GM12878 (cell line): ENCODE results near the gene MIEN1. TPM values are rescaled to one million over a fixed set of nuclear protein-coding genes. Genes with fewer than 3 reads are reported as not detected.

Experiments
- FOXM1 ChIP-seq: IDR thresholded peaks from 2 replicates; pipeline ENCODE4 v1.6.1; 2012; ENCODE audit warnings: low read depth, mild to moderate bottlenecking, inconsistent platforms, low read length, moderate library complexity
- HDGF ChIP-seq: fragments of 450-650 bp; IDR thresholded peaks from 2 replicates; pipeline ENCODE4 v1.6.1; 2016; ENCODE audit warnings: antibody characterized with exemption
- HSF1 ChIP-seq: fragments of 150-350 bp; IDR thresholded peaks from 2 replicates; pipeline ENCODE4 v1.6.1; 2014; ENCODE audit warnings: mild to moderate bottlenecking, low read depth, low read length
- MLLT1 ChIP-seq: fragments of 450-650 bp; IDR thresholded peaks from 2 replicates; pipeline ENCODE4 v1.6.1; 2016; ENCODE audit warnings: mild to moderate bottlenecking
- NFXL1 ChIP-seq: fragments of 450-650 bp; IDR thresholded peaks from 2 replicates; pipeline ENCODE4 v1.6.1; 2017; ENCODE audit warnings: antibody characterized with exemption, mild to moderate bottlenecking, borderline replicate concordance
- NR2C1 ChIP-seq: fragments of 450-650 bp; IDR thresholded peaks from 2 replicates; pipeline ENCODE4 v1.6.1; 2017; ENCODE audit warnings: antibody characterized with exemption, mild to moderate bottlenecking, moderate library complexity
- PAX5 ChIP-seq: IDR thresholded peaks from 2 replicates; pipeline ENCODE4 v1.6.1; 2011; ENCODE audit warnings: low read depth, low read length, borderline replicate concordance
- PKNOX1 ChIP-seq: fragments of 450-650 bp; IDR thresholded peaks from 2 replicates; pipeline ENCODE4 v1.6.1; 2016; ENCODE audit warnings: mild to moderate bottlenecking
- RAD51 ChIP-seq: fragments of 450-650 bp; IDR thresholded peaks from 2 replicates; pipeline ENCODE4 v1.6.1; 2016; ENCODE audit warnings: moderate library complexity, mild to moderate bottlenecking, inconsistent platforms
- SMAD1 ChIP-seq: fragments of 450-650 bp; IDR thresholded peaks from 2 replicates; pipeline ENCODE4 v1.6.1; 2018; ENCODE audit warnings: mild to moderate bottlenecking, low read depth; ENCODE audit not compliant: partially characterized antibody
- STAT3 ChIP-seq: IDR thresholded peaks from 2 replicates; pipeline ENCODE4 v1.6.1; 2011; ENCODE audit warnings: low read depth, low read length, improper control_type of control experiment
- TCF3 ChIP-seq: IDR thresholded peaks from 2 replicates; pipeline ENCODE4 v1.6.1; 2012; ENCODE audit warnings: low read depth, mild to moderate bottlenecking, low read length, borderline replicate concordance; ENCODE audit not compliant: insufficient read depth
- YBX1 ChIP-seq: fragments of 450-650 bp; IDR thresholded peaks from 2 replicates; pipeline ENCODE4 v1.6.1; 2016; ENCODE audit warnings: antibody characterized with exemption
- ZBTB33 ChIP-seq: fragments of 450-650 bp; IDR thresholded peaks from 2 replicates; pipeline ENCODE4 v1.6.1; 2017; ENCODE audit warnings: mild to moderate bottlenecking
- ZNF592 ChIP-seq: fragments of 450-650 bp; IDR thresholded peaks from 2 replicates; pipeline ENCODE4 v1.6.1; 2017; ENCODE audit warnings: mild to moderate bottlenecking, moderate library complexity
- ZZZ3 ChIP-seq: IDR thresholded peaks from 2 replicates; pipeline ENCODE4 v1.6.1; 2011; ENCODE audit warnings: low read depth; ENCODE audit not compliant: control insufficient read depth, insufficient read length
- polyA plus RNA-seq, 11 experiments: library from polyadenylated mRNA; depleted of rRNA in 4 of 11; unstranded in 6 of 11; stranded (reverse) in 5 of 11; fragments of >200 nt; fragmentation: Nextera tagmentation in 4 of 11; fragmentation: Illumina TruSeq in 1 of 11; extraction: Ambion mirVana in 4 of 11; extraction: Trizol in 1 of 11; gene quantifications; 1 replicate in 1 of 11; 2 replicates in 10 of 11; pipeline versions ENCODE4 v1.2.1 to v1.2.3, GENCODE V29; 2011 to 2016; ENCODE audit warnings: inconsistent platforms in 2 of 11, missing spikeins in 2 of 11, low read depth in 1 of 11
- total RNA-seq, 4 experiments: library from RNA; depleted of rRNA in 3 of 4; stranded (reverse); fragments of >200 nt in 3 of 4; fragmentation: Illumina TruSeq in 1 of 4; extraction: Trizol in 1 of 4; gene quantifications; 2 replicates each; pipeline versions ENCODE4 v1.2.1 to v1.2.3, GENCODE V29; 2013 to 2021

Gene MIEN1
- total and polyA plus RNA-seq, 10 of the 15 experiments (the other 5 are each of a cell fraction or from before 2014, with no cell fraction given): 24.9 to 89.1 (median 47.7) TPM

- TF ChIP-seq ZBTB33 (no peak), SMAD1 (no peak), YBX1 (no peak), NFXL1 (no peak), NR2C1 (no peak), HDGF (no peak), FOXM1 (peak; percentile 74), MLLT1 (peak; percentile 64; the same call in 1 of the 2 replicates), STAT3 (no peak), RAD51 (no peak; the same call in 1 of the 2 replicates), TCF3 (peak; percentile 14; the same call in 1 of the 2 replicates), ZNF592 (no peak), ZZZ3 (no peak), HSF1 (no peak), PAX5 (peak; percentile 10; the same call in 1 of the 2 replicates), PKNOX1 (peak; percentile 44; the same call in 1 of the 2 replicates)
Measured at GRCh38 chr17:39777534-39778365, 47.4 kb upstream of the MIEN1 start (continued).
